KMS-11 (cell line): ENCODE measurements around the gene CCBE1.

ENCODE experiments used
- H2AFZ ChIP-seq: fragments of 200-600 bp; sonication (generic); 2 replicates; pipeline ENCODE4 v1.6.1; 2016; ENCODE audit warnings: antibody characterized with exemption, mixed run types, low read depth
- H3K27ac ChIP-seq: fragments of 200-600 bp; sonication (generic); 2 replicates; pipeline ENCODE4 v1.6.1; 2016; ENCODE audit warnings: mild to moderate bottlenecking, mixed run types
- H3K27me3 ChIP-seq: fragments of 200-600 bp; sonication (generic); 2 replicates; pipeline ENCODE4 v1.6.1; 2017; ENCODE audit warnings: mild to moderate bottlenecking, low read depth, mixed run types, moderate library complexity; ENCODE audit not compliant: insufficient read depth
- H3K36me3 ChIP-seq: fragments of 200-600 bp; sonication (generic); 2 replicates; pipeline ENCODE4 v1.6.1; 2017; ENCODE audit warnings: mild to moderate bottlenecking, mixed run types; ENCODE audit not compliant: insufficient read depth
- H3K4me1 ChIP-seq: fragments of 200-600 bp; sonication (generic); 2 replicates; pipeline ENCODE4 v1.6.1; 2016; ENCODE audit warnings: mild to moderate bottlenecking, low read depth, mixed run types; ENCODE audit not compliant: poor library complexity, severe bottlenecking
- H3K4me2 ChIP-seq: fragments of 200-600 bp; sonication (generic); 2 replicates; pipeline ENCODE4 v1.7.0; 2016; ENCODE audit warnings: mild to moderate bottlenecking, mixed run types
- H3K4me3 ChIP-seq: fragments of 200-600 bp; sonication (generic); IDR thresholded peaks from 2 replicates; pipeline ENCODE4 v1.6.1; 2017; ENCODE audit warnings: low read depth, low read length, mixed read lengths; ENCODE audit not compliant: insufficient read depth
- H3K79me2 ChIP-seq: fragments of 200-600 bp; sonication (generic); 2 replicates; pipeline ENCODE4 v1.6.1; 2016; ENCODE audit warnings: low read depth, mixed run types; ENCODE audit not compliant: insufficient read depth
- H3K9ac ChIP-seq: fragments of 200-600 bp; sonication (generic); 2 replicates; pipeline ENCODE4 v1.6.1; 2016; ENCODE audit warnings: mild to moderate bottlenecking, mixed run types
- H4K20me1 ChIP-seq: fragments of 200-600 bp; sonication (generic); 2 replicates; pipeline ENCODE4 v1.6.1; 2016; ENCODE audit warnings: mild to moderate bottlenecking, mixed run types; ENCODE audit not compliant: insufficient read depth
- TF ChIP-seq, protein P1 (sequence below): fragments of 200-600 bp; sonication (generic); conservative IDR thresholded peaks from 2 replicates; pipeline ENCODE4 v1.6.1; 2017; ENCODE audit warnings: low read depth, mild to moderate bottlenecking, antibody characterized with exemption, low read length, moderate library complexity, mixed read lengths

Gene CCBE1

GRCh38 chr18:59570796-59571195 is 126.4 kb downstream of the CCBE1 start:
- no peaks in the 10 kb centered on the region for H4K20me1 ChIP-seq
- peaks cover 16% of the 10 kb centered on the region for H3K4me1 ChIP-seq
- H3K36me3 ChIP-seq = no peaks in the 10 kb centered on the region
- H3K79me2 ChIP-seq = no peaks in the 10 kb centered on the region
- H3K4me3 ChIP-seq = no peak overlapping the region
- no peak overlapping the region for H3K4me2 ChIP-seq
- TF ChIP-seq, protein P1, sequence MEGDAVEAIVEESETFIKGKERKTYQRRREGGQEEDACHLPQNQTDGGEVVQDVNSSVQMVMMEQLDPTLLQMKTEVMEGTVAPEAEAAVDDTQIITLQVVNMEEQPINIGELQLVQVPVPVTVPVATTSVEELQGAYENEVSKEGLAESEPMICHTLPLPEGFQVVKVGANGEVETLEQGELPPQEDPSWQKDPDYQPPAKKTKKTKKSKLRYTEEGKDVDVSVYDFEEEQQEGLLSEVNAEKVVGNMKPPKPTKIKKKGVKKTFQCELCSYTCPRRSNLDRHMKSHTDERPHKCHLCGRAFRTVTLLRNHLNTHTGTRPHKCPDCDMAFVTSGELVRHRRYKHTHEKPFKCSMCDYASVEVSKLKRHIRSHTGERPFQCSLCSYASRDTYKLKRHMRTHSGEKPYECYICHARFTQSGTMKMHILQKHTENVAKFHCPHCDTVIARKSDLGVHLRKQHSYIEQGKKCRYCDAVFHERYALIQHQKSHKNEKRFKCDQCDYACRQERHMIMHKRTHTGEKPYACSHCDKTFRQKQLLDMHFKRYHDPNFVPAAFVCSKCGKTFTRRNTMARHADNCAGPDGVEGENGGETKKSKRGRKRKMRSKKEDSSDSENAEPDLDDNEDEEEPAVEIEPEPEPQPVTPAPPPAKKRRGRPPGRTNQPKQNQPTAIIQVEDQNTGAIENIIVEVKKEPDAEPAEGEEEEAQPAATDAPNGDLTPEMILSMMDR = no peak
- no peak overlapping the region for H3K9ac ChIP-seq
- no peak overlapping the region for H3K27ac ChIP-seq
- H2AFZ ChIP-seq = no peak overlapping the region
- H3K27me3 ChIP-seq = no peaks in the 10 kb centered on the region

GRCh38 chr18:59570101-59570775 is 127.0 kb downstream of the CCBE1 start:
- Histone ChIP-seq H3K27me3 (no peaks in the 10 kb centered on the region), H4K20me1 (no peaks in the 10 kb centered on the region), H3K4me1 (peaks cover 14% of the 10 kb centered on the region), H3K79me2 (no peaks in the 10 kb centered on the region), H3K4me3 (no peak overlapping the region), H3K4me2 (no peak overlapping the region), H2AFZ (no peak overlapping the region), H3K9ac (no peak overlapping the region), H3K36me3 (no peaks in the 10 kb centered on the region), H3K27ac (no peak overlapping the region)
- TF ChIP-seq, protein P1 = no peak

DNA sequence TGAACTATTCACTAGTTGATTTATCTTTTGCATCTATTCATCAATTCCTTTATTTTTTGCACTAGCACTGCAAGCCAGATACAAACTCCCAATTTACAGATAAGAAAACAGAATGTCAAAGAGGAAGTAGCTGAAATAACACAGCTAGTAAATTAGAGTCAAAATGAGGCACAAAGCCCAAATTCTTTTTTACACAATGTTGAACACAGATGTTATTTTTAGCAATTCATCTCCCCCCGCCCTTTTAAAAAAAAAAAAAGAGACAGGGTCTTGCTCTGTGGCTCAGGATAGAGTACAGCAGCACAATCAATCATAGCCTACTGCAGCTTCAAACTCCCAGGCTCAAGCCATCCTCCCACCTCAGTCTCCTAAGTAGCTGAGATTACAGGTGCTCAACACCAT is 127.8 kb downstream of the CCBE1 start:
- peaks cover 11% of the 10 kb centered on the region for H3K4me1 ChIP-seq
- H3K36me3 ChIP-seq = no peaks in the 10 kb centered on the region

DNA sequence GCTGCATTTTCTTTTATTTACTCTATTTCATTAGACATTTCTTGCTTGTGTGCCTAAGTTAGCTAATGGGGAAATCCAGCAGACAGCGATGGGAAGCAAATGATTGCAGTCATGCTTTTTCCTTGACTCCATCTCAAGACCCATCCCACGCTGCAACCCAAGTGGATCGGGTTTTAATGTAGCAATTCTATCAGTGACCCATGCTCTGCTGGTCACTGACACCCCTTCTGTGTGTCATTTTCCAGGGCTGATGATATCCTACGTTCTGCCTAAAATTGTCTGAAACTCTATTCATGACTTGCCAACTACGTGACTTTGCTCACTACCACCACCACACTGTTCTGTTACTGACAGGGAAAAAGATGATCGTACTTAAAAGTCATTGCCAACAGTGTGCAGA is 129.8 kb downstream of the CCBE1 start:
- Histone ChIP-seq H3K4me3 (no peak overlapping the region), H2AFZ (no peak overlapping the region), H3K36me3 (no peaks in the 10 kb centered on the region), H3K4me1 (no peaks in the 10 kb centered on the region), H3K27me3 (no peaks in the 10 kb centered on the region), H3K27ac (no peak overlapping the region), H3K9ac (no peak overlapping the region), H4K20me1 (no peaks in the 10 kb centered on the region), H3K4me2 (no peak overlapping the region), H3K79me2 (no peaks in the 10 kb centered on the region)
- TF ChIP-seq, protein P1 = no peak

More for the DNA sequence above, 127.8 kb downstream of the CCBE1 start:
- Histone ChIP-seq H3K27me3 (no peaks in the 10 kb centered on the region), H3K4me2 (no peak overlapping the region), H3K9ac (no peak overlapping the region), H3K27ac (no peak overlapping the region), H3K4me3 (no peak overlapping the region), H2AFZ (no peak overlapping the region), H4K20me1 (no peaks in the 10 kb centered on the region), H3K79me2 (no peaks in the 10 kb centered on the region)
- TF ChIP-seq, protein P1 = no peak
